DND-41 (cell line): ENCODE measurements around the gene RECK.

ENCODE experiments used
- EZH2 ChIP-seq: IDR thresholded peaks from 3 replicates; pipeline ENCODE4 v1.6.1; 2012; ENCODE audit warnings: borderline replicate concordance, low read depth, mild to moderate bottlenecking, moderate library complexity, low read length, inconsistent platforms; ENCODE audit not compliant: severe bottlenecking
- TF ChIP-seq, protein P1 (sequence below): IDR thresholded peaks from 2 replicates; pipeline ENCODE4 v1.5.1; 2012; ENCODE audit warnings: borderline replicate concordance, low read length, moderate library complexity, mild to moderate bottlenecking; ENCODE audit not compliant: poor library complexity, severe bottlenecking; ENCODE audit errors: extremely low read depth

GRCh38 chr9:36086442-36086841 is 49.7 kb downstream of the RECK start:
- TF ChIP-seq, protein P1, sequence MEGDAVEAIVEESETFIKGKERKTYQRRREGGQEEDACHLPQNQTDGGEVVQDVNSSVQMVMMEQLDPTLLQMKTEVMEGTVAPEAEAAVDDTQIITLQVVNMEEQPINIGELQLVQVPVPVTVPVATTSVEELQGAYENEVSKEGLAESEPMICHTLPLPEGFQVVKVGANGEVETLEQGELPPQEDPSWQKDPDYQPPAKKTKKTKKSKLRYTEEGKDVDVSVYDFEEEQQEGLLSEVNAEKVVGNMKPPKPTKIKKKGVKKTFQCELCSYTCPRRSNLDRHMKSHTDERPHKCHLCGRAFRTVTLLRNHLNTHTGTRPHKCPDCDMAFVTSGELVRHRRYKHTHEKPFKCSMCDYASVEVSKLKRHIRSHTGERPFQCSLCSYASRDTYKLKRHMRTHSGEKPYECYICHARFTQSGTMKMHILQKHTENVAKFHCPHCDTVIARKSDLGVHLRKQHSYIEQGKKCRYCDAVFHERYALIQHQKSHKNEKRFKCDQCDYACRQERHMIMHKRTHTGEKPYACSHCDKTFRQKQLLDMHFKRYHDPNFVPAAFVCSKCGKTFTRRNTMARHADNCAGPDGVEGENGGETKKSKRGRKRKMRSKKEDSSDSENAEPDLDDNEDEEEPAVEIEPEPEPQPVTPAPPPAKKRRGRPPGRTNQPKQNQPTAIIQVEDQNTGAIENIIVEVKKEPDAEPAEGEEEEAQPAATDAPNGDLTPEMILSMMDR, result no peak
- TF ChIP-seq EZH2, result no peak
